Endothelial cell of umbilical vein (primary cell): ENCODE data around the gene DDOST. TPM values are rescaled to one million over a fixed set of nuclear protein-coding genes. Genes with fewer than 3 reads are reported as not detected.

Experiments used
- BruUV-seq: library from RNA; stranded (reverse); fragments of 400-500 nt; replicated peaks from 2 replicates; lab custom pipeline; 2021; lab: Mats Ljungman, UMichigan
- CTCF ChIA-PET: fragments of 300-600, 350-600 bp; sonication (Branson Sonifier 250); formaldehyde crosslinking; loops from one replicate; lab custom pipeline; 2021; ENCODE audit warnings: antibody characterized with exemption, inconsistent platforms; lab: Charles Lee
- POLR2A ChIA-PET: fragments of 300-600, 350-600 bp; sonication (Branson Sonifier 250); formaldehyde crosslinking; loops from one replicate; lab custom pipeline; 2021; ENCODE audit warnings: antibody characterized with exemption, inconsistent platforms; lab: Charles Lee
- DNase-seq: peaks from one replicate; pipeline ENCODE4 v3.0.0-alpha.2; 2011; ENCODE audit warnings: low read depth, low spot score
- FAIRE-seq: peaks from 2 replicates; lab custom pipeline; 2011; peaks lifted over from hg19 to GRCh38; lab: Jason Lieb, UNC
- H2AFZ ChIP-seq: 2 replicates; pipeline ENCODE4 v1.6.0; 2012; ENCODE audit warnings: low read depth, low read length, control low read depth, inconsistent platforms
- H3K27ac ChIP-seq: 2 replicates; pipeline ENCODE4 v1.5.1; 2011; ENCODE audit warnings: low read depth, mild to moderate bottlenecking, control low read depth, low read length, moderate library complexity; ENCODE audit not compliant: insufficient read depth
- H3K27me3 ChIP-seq, 2 experiments: 2 replicates each; pipeline versions ENCODE4 v1.6.0 to v1.6.1; 2011; ENCODE audit warnings: low read length in 2 of 2, mixed read lengths in 1 of 2; ENCODE audit not compliant: control insufficient read depth in 2 of 2, insufficient read depth in 2 of 2
- H3K36me3 ChIP-seq, 2 experiments: 2 replicates in 1 of 2; 3 replicates in 1 of 2; pipeline ENCODE4 v1.5.1; 2011; ENCODE audit warnings: low read length in 2 of 2, mild to moderate bottlenecking in 1 of 2, moderate library complexity in 1 of 2; ENCODE audit not compliant: control insufficient read depth in 2 of 2, insufficient read depth in 2 of 2; ENCODE audit errors: extremely low read depth in 1 of 2
- H3K4me1 ChIP-seq: 3 replicates; pipeline ENCODE4 v1.5.1; 2011; ENCODE audit warnings: mild to moderate bottlenecking, low read length; ENCODE audit not compliant: control insufficient read depth, insufficient read depth; ENCODE audit errors: extremely low read depth
- H3K4me2 ChIP-seq: 2 replicates; pipeline ENCODE4 v1.6.1; 2011; ENCODE audit warnings: low read length, control low read depth, mixed read lengths; ENCODE audit not compliant: insufficient read depth
- H3K4me3 ChIP-seq, 3 experiments: fragments of 200-600 bp in 1 of 3; sonication (generic), shearing (Covaris generic) in 1 of 3; replicated peaks in 1 of 3; 2 replicates each; pipeline ENCODE4 v1.5.1; 2011 to 2016; ENCODE audit warnings: control low read depth in 3 of 3, low read length in 3 of 3, mild to moderate bottlenecking in 2 of 3, inconsistent platforms in 1 of 3, low read depth in 1 of 3, moderate library complexity in 1 of 3; ENCODE audit not compliant: insufficient read depth in 1 of 3
- H3K79me2 ChIP-seq: 2 replicates; pipeline ENCODE4 v1.6.0; 2012; ENCODE audit warnings: low read length, inconsistent platforms; ENCODE audit not compliant: control insufficient read depth, insufficient read depth
- H3K9ac ChIP-seq: replicated peaks from 2 replicates; pipeline ENCODE3; 2011; ENCODE audit warnings: low read length, control low read depth; ENCODE audit not compliant: insufficient read depth; ENCODE audit errors: extremely low read depth
- H3K9me1 ChIP-seq: replicated peaks from 3 replicates; pipeline ENCODE4 v1.6.0; 2011; ENCODE audit warnings: mild to moderate bottlenecking, low read length; ENCODE audit not compliant: control insufficient read depth, insufficient read depth; ENCODE audit errors: extremely low read depth
- H3K9me3 ChIP-seq: replicated peaks from 2 replicates; pipeline ENCODE4 v1.5.1; 2012; ENCODE audit warnings: low read length, inconsistent platforms; ENCODE audit not compliant: control insufficient read depth, insufficient read depth
- H4K20me1 ChIP-seq: replicated peaks from 2 replicates; pipeline ENCODE3; 2011; ENCODE audit warnings: mild to moderate bottlenecking, low read length; ENCODE audit not compliant: control insufficient read depth, insufficient read depth; ENCODE audit errors: extremely low read depth
- CTCF ChIP-seq, 2 donors: IDR thresholded peaks; 1 replicate in 1 of 2; 2 replicates in 1 of 2; pipeline ENCODE4 v1.5.1; 2011; ENCODE audit warnings: low read length in 2 of 2, mild to moderate bottlenecking in 2 of 2, moderate library complexity in 2 of 2, control low read depth in 1 of 2, inconsistent platforms in 1 of 2, low read depth in 1 of 2; ENCODE audit not compliant: insufficient read depth in 1 of 2; ENCODE audit errors: extremely low read depth in 1 of 2
- EZH2 ChIP-seq: IDR thresholded peaks from 2 replicates; pipeline ENCODE4 v1.6.1; 2012; ENCODE audit warnings: borderline replicate concordance, low read depth, mild to moderate bottlenecking, moderate library complexity, low read length, inconsistent platforms; ENCODE audit not compliant: severe bottlenecking
- FOS ChIP-seq: IDR thresholded peaks from 2 replicates; pipeline ENCODE4 v1.6.1; 2011; ENCODE audit warnings: mild to moderate bottlenecking, low read length, moderate library complexity, borderline replicate concordance; ENCODE audit not compliant: insufficient read depth
- GATA2 ChIP-seq: IDR thresholded peaks from 2 replicates; pipeline ENCODE4 v1.7.0; 2011; ENCODE audit warnings: low read depth, mild to moderate bottlenecking, moderate library complexity, mixed read lengths, low read length; ENCODE audit not compliant: insufficient read length, insufficient read depth
- JUN ChIP-seq: IDR thresholded peaks from 2 replicates; pipeline ENCODE4 v1.6.1; 2011; ENCODE audit warnings: borderline replicate concordance, low read depth; ENCODE audit not compliant: insufficient read length, insufficient read depth
- MAX ChIP-seq: IDR thresholded peaks from 2 replicates; pipeline ENCODE4 v1.6.1; 2011; ENCODE audit not compliant: insufficient read depth, insufficient read length
- MYC ChIP-seq: IDR thresholded peaks from one replicate; pipeline ENCODE4 v1.6.1; 2011; ENCODE audit warnings: mild to moderate bottlenecking, low read depth, low read length
- dilution Hi-C: fragments of 300-500 bp; cut with MboI; formaldehyde crosslinking; loops from one replicate; pipeline ENCODE4 v1.15.0; 2019; ENCODE audit warnings: low sequenced_read_pairs; ENCODE audit not compliant: extremely low pct_ligation_motif_present
- intact Hi-C: fragments of 100-400 bp; cut with micrococcal nuclease; formaldehyde crosslinking; loops from one replicate; pipeline ENCODE4 v1.10.0; 2022
- polyA plus RNA-seq, 4 experiments: library from polyadenylated mRNA; depleted of rRNA in 3 of 4; stranded (reverse) in 3 of 4; unstranded in 1 of 4; fragments of >200 nt; gene quantifications; 2 replicates each; pipeline versions ENCODE4 v1.2.1 to v1.2.3, GENCODE V29; 2011 to 2012; ENCODE audit warnings: missing spikeins in 1 of 4
- total RNA-seq: library from RNA; stranded (reverse); gene quantifications from 2 replicates; pipeline ENCODE4 v1.2.3, GENCODE V29; 2021

Gene DDOST
- total and polyA plus RNA-seq, 2 donors (not counting 3 experiments of a cell fraction or from before 2014, with no cell fraction given): 319 to 533 TPM

- Histone ChIP-seq H4K20me1 (no peaks in the 10 kb centered on the region), H3K9ac (no peak overlapping the region), H3K4me1 (peaks cover 4% of the 10 kb centered on the region), H3K4me2 (no peak overlapping the region), H3K36me3 (no peaks in the 10 kb centered on the region), H3K9me3 (no peaks in the 10 kb centered on the region), H2AFZ (no peak overlapping the region), H3K9me1 (no peaks in the 10 kb centered on the region), H3K79me2 (no peaks in the 10 kb centered on the region), H3K4me3 (no peak overlapping the region), H3K27me3 (no peaks in the 10 kb centered on the region), H3K27ac (no peak overlapping the region)
- intact Hi-C loops (no loop called here), dilution Hi-C loops (no loop called here)
- BruUV-seq: no TSS peak
- TF ChIP-seq GATA2 (no peak), EZH2 (no peak), FOS (no peak), MAX (no peak), CTCF (IDR thresholded peaks at IDR 0.05; ENCODE audit: extremely low read depth in 1 of 2, insufficient read depth in 1 of 2, low read depth in 1 of 2, low read length in 2 of 2) (no peak), JUN (no peak), MYC (no peak)
- no peak for FAIRE-seq
- POLR2A ChIA-PET: no interaction called here
- no peak for DNase-seq
- CTCF ChIA-PET: interaction anchor here (1.2 to 1.4 kb wide), 3 partner anchors 17 to 494 kb away, joined by 3 to 9 read pairs (median 3); no protein-coding TSS in a partner anchor
Measured at GRCh38 chr1:20701446-20701845, 40.3 kb upstream of the DDOST start.
